Neural progenitor cell (in vitro differentiated cells): ENCODE data around the gene PHLDA1.

ENCODE experiments used
- CTCF ChIP-seq: fragments of 200-600 bp; sonication (generic); IDR thresholded peaks from 2 replicates; pipeline ENCODE4 v1.5.1; 2017; ENCODE audit warnings: antibody characterized with exemption, mild to moderate bottlenecking
- EZH2 ChIP-seq: fragments of 200-600 bp; sonication (generic); IDR thresholded peaks from 2 replicates; pipeline ENCODE4 v1.6.1; 2017; ENCODE audit warnings: antibody characterized with exemption, mild to moderate bottlenecking, moderate library complexity
- EZH2phosphoT487 ChIP-seq: fragments of 200-600 bp; sonication (generic); IDR thresholded peaks from 2 replicates; pipeline ENCODE4 v1.6.1; 2017; ENCODE audit warnings: antibody characterized with exemption

DNA sequence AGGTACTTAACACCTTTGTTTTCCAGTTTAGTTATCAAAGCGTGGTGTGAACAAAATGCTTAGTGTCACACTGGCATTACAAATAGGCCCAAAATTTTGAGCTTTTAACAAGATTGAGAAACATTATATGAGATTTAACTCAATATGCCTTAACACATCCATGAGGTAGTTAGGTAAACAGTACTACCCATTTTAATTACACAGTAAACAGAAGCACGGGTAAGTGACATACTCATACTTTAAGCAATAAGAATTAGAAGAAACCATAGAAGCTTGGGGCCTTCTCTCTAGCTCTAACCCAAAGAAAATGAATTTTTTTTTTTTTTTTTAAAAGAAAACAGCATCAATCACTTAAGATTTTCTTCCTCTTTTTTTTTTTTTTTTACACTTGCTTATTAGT, 15.5 kb upstream of the PHLDA1 start:
- TF ChIP-seq CTCF (no peak), EZH2 (no peak), EZH2phosphoT487 (no peak)
